Right lobe of liver (tissue), 6 donors: ENCODE measurements around the gene HOMER3. TPM values are rescaled to one million over a fixed set of nuclear protein-coding genes. Genes with fewer than 3 reads are reported as not detected.

Experiments
- ATAC-seq, 4 donors: fragments of 200-7000 bp; cut with Tn5 transposase; one replicate each; pipeline ENCODE4 v1.9.1; 2020; ENCODE audit warnings: mild to moderate bottlenecking in 4 of 4, moderate library complexity in 4 of 4
- DNase-seq, 3 donors: peaks; one replicate each; pipeline ENCODE4 v3.0.0-alpha.2; 2020
- H3K27ac ChIP-seq, 3 donors: fragments of 200-600 bp; one replicate each; pipeline ENCODE4 v1.8.0; 2022
- H3K27me3 ChIP-seq, 2 donors: fragments of 200-600 bp; one replicate each; pipeline ENCODE4 v1.8.0; 2022
- H3K36me3 ChIP-seq, 4 donors: fragments of 200-600 bp; sonication (generic) in 1 of 4; one replicate each; pipeline versions ENCODE4 v1.5.1 to v1.8.0; 2017 to 2022; ENCODE audit warnings: control low read depth in 1 of 4
- H3K4me1 ChIP-seq, 4 donors: fragments of 200-600 bp; sonication (generic) in 1 of 4; one replicate each; pipeline versions ENCODE4 v1.5.1 to v1.8.0; 2017 to 2022; ENCODE audit warnings: control low read depth in 1 of 4
- H3K4me3 ChIP-seq, 3 donors: fragments of 200-600 bp; one replicate each; pipeline ENCODE4 v1.8.0; 2022
- H3K9me3 ChIP-seq, 4 donors: fragments of 200-600 bp; sonication (generic) in 1 of 4; one replicate each; pipeline versions ENCODE4 v1.5.1 to v1.8.0; 2017 to 2022; ENCODE audit warnings: control low read depth in 1 of 4
- POLR2A ChIP-seq: fragments of 450-650 bp; IDR thresholded peaks from one replicate; pipeline ENCODE4 v1.6.1; 2017; ENCODE audit warnings: antibody characterized with exemption, mild to moderate bottlenecking
- WGBS: methylation state at CpG from one replicate; pipeline ENCODE4 v1.1.6; 2018; ENCODE audit warnings: low coverage, low lambda C conversion rate; ENCODE audit not compliant: insufficient coverage; ENCODE audit errors: missing lambda C conversion rate; 5-methylcytosine and 5-hydroxymethylcytosine counted together
- intact Hi-C, 2 donors: fragments of 100-400 bp; cut with DNase I; formaldehyde crosslinking; loops; one replicate each; pipeline versions ENCODE4 v1.11.2 to v1.14.1; 2022
- total RNA-seq, 6 experiments: library from RNA; depleted of rRNA in 2 of 6; stranded (reverse); fragments of >200 nt in 2 of 6; fragmentation: NEBNext Ultra II Directional in 3 of 6; extraction: Animal tissue kit (Norgen Biotek cat#: 25700) in 3 of 6; gene quantifications; one replicate each; pipeline versions ENCODE4 v1.1.0 to v1.2.4, GENCODE V29; 2016 to 2023
- TF ChIP-seq, protein P1 (sequence below), 4 donors: fragments of 200-600 bp in 3 of 4; fragments of 450-650 bp in 1 of 4; IDR thresholded peaks; one replicate each; pipeline versions ENCODE4 v1.5.1 to v1.8.0; 2016 to 2022; ENCODE audit warnings: antibody characterized with exemption in 4 of 4, mild to moderate bottlenecking in 2 of 4
- donor health status: DM: no; HTN: yes; CAD: no.
- donor health status: DM: no; HTN: no; CAD: no.
- donor health status: DM: no; HTN: no; CAD: no.
- donor health status: DM: no; HTN: yes; CAD: no.
- donor health status: DM: no; HTN: yes; CAD: no.

HOMER3 gene
- total RNA-seq, 6 experiments from 2014 or later, result 2.3 to 4.7 (median 3.2) TPM

DNA sequence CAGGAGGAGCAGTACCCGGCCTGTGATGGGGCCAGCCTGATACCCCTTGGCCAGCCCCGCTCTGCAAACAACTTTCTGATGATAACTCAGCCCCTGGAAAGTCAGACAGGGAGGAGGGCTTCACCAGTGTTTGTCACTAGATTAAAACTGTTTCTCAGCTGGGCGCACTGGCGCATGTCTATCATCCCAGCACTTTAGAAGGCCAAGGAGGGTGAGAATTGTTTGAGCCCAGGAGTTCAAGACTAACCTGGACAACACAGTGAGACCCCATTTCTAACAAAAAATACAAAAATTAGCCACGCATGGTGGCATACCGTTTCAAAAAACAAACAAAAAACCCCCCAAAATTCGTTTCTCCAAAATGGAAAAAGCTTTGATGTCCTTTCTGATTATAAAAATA, 39.5 kb downstream of the HOMER3 start:
- no peaks in the 10 kb centered on the region for H3K4me1 ChIP-seq
- no peaks in the 10 kb centered on the region for H3K9me3 ChIP-seq
- ATAC-seq (no peak), DNase-seq (no peak)
- WGBS, result 94% methylated on average over 5 of the region's 7 CpGs
- peaks cover 0 to 10% (median 4%) of the 10 kb centered on the region in 4 donors for H3K36me3 ChIP-seq
- intact Hi-C loops, result no loop called here
- TF ChIP-seq, protein P1, sequence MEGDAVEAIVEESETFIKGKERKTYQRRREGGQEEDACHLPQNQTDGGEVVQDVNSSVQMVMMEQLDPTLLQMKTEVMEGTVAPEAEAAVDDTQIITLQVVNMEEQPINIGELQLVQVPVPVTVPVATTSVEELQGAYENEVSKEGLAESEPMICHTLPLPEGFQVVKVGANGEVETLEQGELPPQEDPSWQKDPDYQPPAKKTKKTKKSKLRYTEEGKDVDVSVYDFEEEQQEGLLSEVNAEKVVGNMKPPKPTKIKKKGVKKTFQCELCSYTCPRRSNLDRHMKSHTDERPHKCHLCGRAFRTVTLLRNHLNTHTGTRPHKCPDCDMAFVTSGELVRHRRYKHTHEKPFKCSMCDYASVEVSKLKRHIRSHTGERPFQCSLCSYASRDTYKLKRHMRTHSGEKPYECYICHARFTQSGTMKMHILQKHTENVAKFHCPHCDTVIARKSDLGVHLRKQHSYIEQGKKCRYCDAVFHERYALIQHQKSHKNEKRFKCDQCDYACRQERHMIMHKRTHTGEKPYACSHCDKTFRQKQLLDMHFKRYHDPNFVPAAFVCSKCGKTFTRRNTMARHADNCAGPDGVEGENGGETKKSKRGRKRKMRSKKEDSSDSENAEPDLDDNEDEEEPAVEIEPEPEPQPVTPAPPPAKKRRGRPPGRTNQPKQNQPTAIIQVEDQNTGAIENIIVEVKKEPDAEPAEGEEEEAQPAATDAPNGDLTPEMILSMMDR (IDR thresholded peaks at IDR 0.05), result no peak
- TF ChIP-seq POLR2A, result no peak
- no peak overlapping the region for H3K4me3 ChIP-seq
- H3K27ac ChIP-seq, result no peak overlapping the region
- no peaks in the 10 kb centered on the region for H3K27me3 ChIP-seq

DNA sequence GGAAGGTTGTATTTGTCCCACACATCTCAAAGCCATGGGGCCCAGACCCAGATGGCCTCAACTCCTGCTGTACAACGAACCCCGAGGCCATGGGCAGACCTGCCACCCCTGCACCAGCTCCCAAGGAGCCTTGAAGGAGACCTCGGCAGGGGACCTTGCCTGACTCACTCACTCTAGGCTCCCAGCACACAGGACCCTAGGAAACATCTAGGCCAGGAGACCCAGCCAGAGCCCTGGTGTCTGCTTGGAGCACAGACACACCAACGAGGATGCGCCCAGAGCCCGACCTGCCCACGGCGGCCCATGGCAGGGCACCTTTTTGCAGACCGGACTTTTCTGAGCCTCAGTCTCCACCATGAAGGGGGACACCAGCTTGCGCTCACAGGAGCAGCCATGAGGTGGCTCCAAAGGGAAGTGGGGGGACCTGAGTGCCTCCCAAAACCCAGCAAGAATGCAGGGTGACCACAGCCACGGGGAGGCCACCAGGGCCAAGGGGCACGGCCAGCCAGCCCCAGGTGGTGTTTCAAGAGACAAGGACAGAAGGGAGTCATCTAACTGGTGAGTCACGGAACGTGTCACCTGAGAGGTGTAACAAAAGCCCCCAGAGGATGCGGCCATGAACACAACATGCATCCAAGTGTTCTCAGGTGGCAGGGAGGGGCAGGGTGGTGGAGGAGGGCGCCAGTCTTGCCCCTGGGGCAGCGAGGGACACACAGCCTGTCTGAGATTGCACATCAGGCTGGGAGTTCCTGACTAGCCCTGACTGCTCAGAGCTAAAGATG, 40.1 kb downstream of the HOMER3 start:
- Histone ChIP-seq H3K27me3 (no peaks in the 10 kb centered on the region), H3K27ac (no peak overlapping the region), H3K9me3 (no peaks in the 10 kb centered on the region), H3K36me3 (peaks cover 0 to 10% (median 3%) of the 10 kb centered on the region in 4 donors), H3K4me1 (no peaks in the 10 kb centered on the region), H3K4me3 (no peak overlapping the region)
- intact Hi-C loops, result no loop called here
- whole genome bisulfite sequencing, result 100% methylated on average over 2 of the region's 17 CpGs
- TF ChIP-seq, protein P1 (IDR thresholded peaks at IDR 0.05), result no peak
- no peak for TF ChIP-seq POLR2A
- ATAC-seq (no peak), DNase-seq (no peak)

DNA sequence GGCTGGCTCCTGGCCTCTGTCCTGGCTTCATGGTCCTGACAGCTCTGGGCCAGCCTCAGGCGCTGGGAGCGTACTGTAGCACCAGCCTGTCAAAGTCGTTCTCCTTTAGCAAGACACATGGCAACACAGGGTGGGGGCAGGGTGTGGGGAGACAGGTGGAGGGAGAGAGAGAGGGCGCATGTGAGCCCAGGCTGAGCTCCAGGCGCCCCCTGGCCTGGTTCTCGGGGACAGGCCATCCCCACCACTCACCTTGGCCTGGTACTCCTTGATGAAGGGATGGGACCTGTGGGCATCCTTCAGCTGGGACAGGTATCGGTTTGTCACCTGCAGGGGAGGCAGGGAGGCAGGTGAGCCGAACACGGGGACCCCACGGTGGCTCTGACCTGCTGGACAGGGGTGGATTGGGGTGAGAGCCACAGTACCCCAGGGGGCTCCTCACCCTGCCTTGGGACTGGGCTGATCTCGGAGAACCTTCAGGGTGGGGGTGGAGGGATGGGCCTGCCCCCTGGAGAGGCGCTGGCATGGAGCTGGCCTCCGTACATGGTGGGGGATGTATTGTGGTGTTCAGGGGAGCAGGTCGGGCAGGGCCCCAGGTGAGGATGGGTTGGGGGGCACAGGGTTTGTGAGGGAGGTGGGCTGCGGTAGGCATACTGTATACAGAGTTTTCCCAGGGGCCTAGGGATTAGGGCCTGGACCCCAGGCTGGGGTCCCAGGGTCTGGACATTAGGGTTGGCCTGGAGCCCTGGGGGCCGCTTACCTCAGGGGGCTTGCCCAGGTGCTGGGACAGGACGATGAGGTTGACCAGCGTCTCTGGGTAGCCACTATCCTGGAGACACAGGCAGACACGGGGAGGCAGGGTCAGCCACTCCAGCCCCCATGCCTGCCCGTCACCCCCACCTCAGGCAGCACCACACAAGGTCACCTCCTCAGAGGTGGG, 41.1 kb downstream of the HOMER3 start:
- no peak for DNase-seq
- WGBS, result 100% methylated on average over 3 of the region's 20 CpGs
- intact Hi-C loops, result no loop called here
- no peak for TF ChIP-seq POLR2A
- TF ChIP-seq, protein P1 (IDR thresholded peaks at IDR 0.05), result no peak
- Histone ChIP-seq H3K4me1 (no peaks in the 10 kb centered on the region), H3K27me3 (no peaks in the 10 kb centered on the region), H3K4me3 (no peak overlapping the region), H3K27ac (no peak overlapping the region), H3K36me3 (peaks cover 0 to 10% (median 3%) of the 10 kb centered on the region in 4 donors), H3K9me3 (no peaks in the 10 kb centered on the region)
- peak in 1 of 4 donors; percentile 4 for ATAC-seq

DNA sequence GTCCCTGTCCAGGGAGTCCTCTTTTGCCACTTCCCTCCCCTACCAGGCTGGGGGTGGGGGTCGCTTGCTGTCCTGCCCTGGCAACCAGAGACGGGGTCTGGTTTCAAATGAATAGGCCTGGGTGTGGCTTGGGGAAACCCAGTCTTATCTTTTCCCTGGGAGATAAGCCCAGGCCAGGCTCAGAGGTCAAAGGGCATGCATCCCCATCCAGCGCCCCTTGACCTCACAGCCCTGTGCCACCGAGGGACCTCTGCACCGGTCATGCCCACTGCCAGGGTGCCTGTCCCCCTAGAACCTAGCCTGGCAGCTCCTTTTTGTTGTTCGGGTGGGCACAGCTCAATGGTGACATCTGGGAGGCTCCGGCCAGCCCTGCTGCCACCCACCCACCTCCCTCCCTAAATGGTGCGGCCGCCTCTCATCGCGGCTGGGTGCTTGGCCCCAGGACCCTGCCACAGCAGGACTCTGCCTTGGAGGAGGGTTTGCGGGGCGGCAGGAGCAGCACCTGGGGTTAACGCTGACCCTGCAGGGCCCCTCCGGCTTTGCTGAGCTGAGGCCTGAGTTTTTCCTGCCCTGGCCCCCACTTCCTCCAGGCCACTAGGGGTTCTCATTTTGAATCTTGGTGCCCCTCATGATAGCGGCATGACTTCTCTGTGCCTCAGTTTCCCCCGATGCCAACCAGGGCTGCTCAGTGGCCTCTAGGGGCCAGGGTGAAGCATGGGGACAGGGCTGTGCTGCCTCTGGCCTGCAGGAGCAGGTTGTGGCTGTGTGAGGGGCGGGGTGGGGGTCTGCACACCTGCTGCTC, 42.2 kb downstream of the HOMER3 start:
- no peak for TF ChIP-seq POLR2A
- TF ChIP-seq, protein P1 (IDR thresholded peaks at IDR 0.05), result no peak
- no peak for DNase-seq

More for the DNA sequence above, 42.2 kb downstream of the HOMER3 start:
- WGBS, result 0% methylated on average over 1 of the region's 18 CpGs
- intact Hi-C loops, result no loop called here
- H3K4me3 ChIP-seq, result no peak overlapping the region
- H3K36me3 ChIP-seq, result peaks cover 0 to 10% (median 3%) of the 10 kb centered on the region in 4 donors
- H3K9me3 ChIP-seq, result no peaks in the 10 kb centered on the region
- H3K4me1 ChIP-seq, result no peaks in the 10 kb centered on the region
- H3K27me3 ChIP-seq, result peaks cover 0 to 4% of the 10 kb centered on the region in 2 donors
- H3K27ac ChIP-seq, result no peak overlapping the region
- peak; percentile 8 to 56 (median 38) for ATAC-seq
